Upper lobe of left lung (tissue), 6 donors: ENCODE data around the gene SUPT16H. TPM values are rescaled to one million over a fixed set of nuclear protein-coding genes. Genes with fewer than 3 reads are reported as not detected.

Source experiments
- ATAC-seq, 2 donors: fragments of 200-7000 bp; cut with Tn5 transposase; one replicate each; pipeline ENCODE4 v1.9.1; 2022; ENCODE audit warnings: mild to moderate bottlenecking in 2 of 2, moderate library complexity in 2 of 2; ENCODE audit not compliant: low FRiP score in 2 of 2
- DNase-seq, 2 donors: peaks; one replicate each; pipeline ENCODE4 v3.0.0-alpha.2; 2019 to 2020
- H3K27ac ChIP-seq, 4 donors: fragments of 200-600 bp; sonication (generic); one replicate each; pipeline ENCODE4 v1.5.1; 2016 to 2019
- H3K27me3 ChIP-seq, 4 donors: fragments of 200-600 bp; sonication (generic); one replicate each; pipeline ENCODE4 v1.5.1; 2017 to 2019
- H3K36me3 ChIP-seq, 4 donors: fragments of 200-600 bp; sonication (generic); one replicate each; pipeline ENCODE4 v1.5.1; 2016 to 2019
- H3K4me1 ChIP-seq, 4 donors: fragments of 200-600 bp; sonication (generic); one replicate each; pipeline ENCODE4 v1.5.1; 2018 to 2019
- H3K4me3 ChIP-seq, 4 donors: fragments of 200-600 bp; sonication (generic); one replicate each; pipeline ENCODE4 v1.5.1; 2017 to 2019; ENCODE audit warnings: mild to moderate bottlenecking in 2 of 4, moderate library complexity in 1 of 4
- H3K9me3 ChIP-seq, 4 donors: fragments of 200-600 bp; sonication (generic); one replicate each; pipeline ENCODE4 v1.5.1; 2018 to 2019
- CTCF ChIP-seq, 6 experiments: fragments of 450-650 bp in 4 of 6; fragments of 200-600 bp in 2 of 6; sonication (generic) in 2 of 6; IDR thresholded peaks; one replicate each; pipeline ENCODE4 v1.5.1; 2016 to 2019; ENCODE audit warnings: antibody characterized with exemption in 6 of 6
- EP300 ChIP-seq, 4 donors: sonication (generic); formaldehyde crosslinking; IDR thresholded peaks; one replicate each; pipeline ENCODE4 v1.5.1; 2017; ENCODE audit warnings: antibody characterized with exemption in 4 of 4, control low read depth in 2 of 4
- POLR2A ChIP-seq, 4 donors: fragments of 450-650 bp; IDR thresholded peaks; one replicate each; pipeline ENCODE4 v1.5.1; 2016 to 2017; ENCODE audit warnings: antibody characterized with exemption in 4 of 4, mild to moderate bottlenecking in 2 of 4
- POLR2AphosphoS5 ChIP-seq, 2 donors: sonication (generic); formaldehyde crosslinking; IDR thresholded peaks; one replicate each; pipeline ENCODE4 v1.5.1; 2017; ENCODE audit warnings: antibody characterized with exemption in 2 of 2
- WGBS, 2 donors: methylation state at CpG; one replicate each; pipeline ENCODE4 v1.1.5; 2017 to 2018; 5-methylcytosine and 5-hydroxymethylcytosine counted together
- total RNA-seq, 6 donors: library from RNA; depleted of rRNA in 4 of 6; stranded (reverse); fragments of >200 nt in 4 of 6; gene quantifications; one replicate each; pipeline versions ENCODE4 v1.1.0 to v1.2.1, GENCODE V29; 2016 to 2021
- donor health status: DM: no; HTN: no; CAD: no; lungs with moderate emphysema.
- donor health status: DM: no; HTN: yes; CAD: no; lungs with severe emphysema.

SUPT16H gene
- total RNA-seq, 6 donors from 2014 or later = 20.1 to 52.0 (median 47.3) TPM

- Histone ChIP-seq H3K4me1 (no peaks in the 10 kb centered on the region), H3K36me3 (peaks cover 28 to 68% (median 51%) of the 10 kb centered on the region in 4 donors), H3K9me3 (no peaks in the 10 kb centered on the region), H3K4me3 (no peak overlapping the region), H3K27me3 (no peaks in the 10 kb centered on the region), H3K27ac (peak overlapping the region in 1 of 4 donors; percentile 5)
- 59 to 90% methylated on average over 9 of the region's 9 CpGs for WGBS, 2 donors
- ATAC-seq (peak in 1 of 2 donors; percentile 73), DNase-seq (peak in 1 of 2 donors; percentile 43)
- TF ChIP-seq POLR2A (IDR thresholded peaks at IDR 0.05) (no peak), EP300 (IDR thresholded peaks at IDR 0.05) (no peak), POLR2AphosphoS5 (IDR thresholded peaks at IDR 0.05) (no peak), CTCF (IDR thresholded peaks at IDR 0.05) (no peak)
These were observed 31.2 kb downstream of the SUPT16H start for GRCh38 chr14:21352587-21352986.

- Histone ChIP-seq H3K27me3 (no peaks in the 10 kb centered on the region), H3K4me3 (no peak overlapping the region), H3K4me1 (no peaks in the 10 kb centered on the region), H3K36me3 (peaks cover 12 to 47% (median 33%) of the 10 kb centered on the region in 4 donors), H3K27ac (no peak overlapping the region), H3K9me3 (no peaks in the 10 kb centered on the region)
- 58 to 78% methylated on average over 2 of the region's 3 CpGs for WGBS, 2 donors
- TF ChIP-seq POLR2AphosphoS5 (IDR thresholded peaks at IDR 0.05) (no peak), EP300 (IDR thresholded peaks at IDR 0.05) (no peak), POLR2A (IDR thresholded peaks at IDR 0.05) (no peak), CTCF (IDR thresholded peaks at IDR 0.05) (no peak)
- ATAC-seq (no peak), DNase-seq (no peak)
These were observed 33.3 kb downstream of the SUPT16H start for GRCh38 chr14:21350539-21350938.

- no peak for ATAC-seq
- Histone ChIP-seq H3K27me3 (no peaks in the 10 kb centered on the region), H3K9me3 (no peaks in the 10 kb centered on the region), H3K4me1 (no peaks in the 10 kb centered on the region), H3K27ac (no peak overlapping the region), H3K4me3 (no peak overlapping the region), H3K36me3 (peaks cover 0 to 15% (median 8%) of the 10 kb centered on the region in 4 donors)
- WGBS, 2 donors = 74 to 83% methylated on average over 2 of the region's 2 CpGs
- no peak for DNase-seq
- TF ChIP-seq POLR2A (IDR thresholded peaks at IDR 0.05) (no peak), CTCF (IDR thresholded peaks at IDR 0.05) (no peak), POLR2AphosphoS5 (IDR thresholded peaks at IDR 0.05) (no peak), EP300 (IDR thresholded peaks at IDR 0.05) (no peak)
These were observed 36.6 kb downstream of the SUPT16H start for GRCh38 chr14:21347201-21347600.

GRCh38 chr14:21346532-21347135, 37.2 kb downstream of the SUPT16H start:
- Histone ChIP-seq H3K4me1 (no peaks in the 10 kb centered on the region), H3K36me3 (peaks cover 0 to 10% (median 4%) of the 10 kb centered on the region in 4 donors), H3K9me3 (no peaks in the 10 kb centered on the region), H3K27me3 (no peaks in the 10 kb centered on the region), H3K4me3 (no peak overlapping the region), H3K27ac (no peak overlapping the region)
- no peak for TF ChIP-seq EP300 (IDR thresholded peaks at IDR 0.05)
- no peak for TF ChIP-seq POLR2A (IDR thresholded peaks at IDR 0.05)
- no peak for TF ChIP-seq CTCF (IDR thresholded peaks at IDR 0.05)
- no peak for TF ChIP-seq POLR2AphosphoS5 (IDR thresholded peaks at IDR 0.05)
- ATAC-seq (no peak), DNase-seq (no peak)
- WGBS, 2 donors = 88 to 91% methylated on average over 2 of the region's 2 CpGs
